GM19099 (cell line): ENCODE data around the gene SMARCAL1.

Experiments
- POLR2A ChIP-seq: IDR thresholded peaks from 3 replicates; pipeline ENCODE4 v1.6.1; 2011; ENCODE audit warnings: low read depth; ENCODE audit not compliant: insufficient read length; ENCODE audit errors: extremely low read depth

Gene SMARCAL1

GRCh38 chr2:216436383-216436782, 24.1 kb downstream of the SMARCAL1 start:
- no peak for TF ChIP-seq POLR2A

DNA sequence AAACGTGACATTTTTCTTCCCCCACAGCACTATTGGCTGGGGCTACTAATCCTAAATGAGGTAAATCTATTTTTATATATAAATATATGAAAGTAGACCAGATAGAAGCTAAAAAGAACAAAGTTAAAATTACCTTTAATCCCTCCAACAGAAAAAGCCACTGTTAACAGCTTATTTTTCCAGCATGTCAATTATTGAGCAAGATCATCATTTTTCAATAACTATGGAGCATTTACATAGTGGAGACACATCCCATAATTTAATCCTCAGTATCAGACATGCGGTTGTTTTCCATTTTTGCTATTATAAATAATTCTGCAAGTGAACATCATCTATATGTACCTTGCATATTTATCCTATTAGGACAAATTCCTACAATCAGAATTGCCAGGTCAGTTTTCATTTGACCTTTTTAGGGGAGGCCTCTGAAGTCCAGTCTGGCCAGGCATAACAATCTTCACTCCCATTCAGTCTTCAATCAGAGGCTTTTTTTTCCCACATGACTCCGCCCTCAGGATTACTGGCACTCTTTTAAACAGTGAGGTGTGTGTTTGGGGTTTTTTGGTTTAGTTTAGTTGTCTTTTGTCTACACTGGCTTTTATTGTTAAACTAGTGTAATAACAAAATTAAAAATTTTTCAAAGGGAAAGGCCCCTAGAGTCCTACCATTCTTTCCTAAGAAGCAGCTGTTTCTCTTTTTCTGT, 29.2 kb downstream of the SMARCAL1 start:
- no peak for TF ChIP-seq POLR2A

DNA sequence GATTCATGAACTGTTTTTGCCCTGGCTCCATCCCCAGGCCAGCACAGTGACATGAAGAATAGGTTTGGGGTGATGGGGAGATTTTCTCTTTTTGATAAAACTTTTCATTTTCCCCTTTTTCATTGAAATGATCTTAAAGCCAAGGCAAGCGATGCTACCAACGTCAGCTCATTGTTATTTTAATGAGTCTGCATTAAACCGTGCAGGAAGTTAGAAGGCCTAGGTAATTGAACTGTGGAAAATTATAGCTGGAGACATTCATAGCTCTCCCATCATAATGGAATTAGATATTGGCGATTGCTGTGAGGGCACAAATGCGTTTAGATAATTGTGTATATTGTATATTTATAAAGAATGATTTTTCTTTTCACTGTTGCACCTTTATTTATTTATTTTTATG, 33.2 kb downstream of the SMARCAL1 start:
- TF ChIP-seq POLR2A = no peak

DNA sequence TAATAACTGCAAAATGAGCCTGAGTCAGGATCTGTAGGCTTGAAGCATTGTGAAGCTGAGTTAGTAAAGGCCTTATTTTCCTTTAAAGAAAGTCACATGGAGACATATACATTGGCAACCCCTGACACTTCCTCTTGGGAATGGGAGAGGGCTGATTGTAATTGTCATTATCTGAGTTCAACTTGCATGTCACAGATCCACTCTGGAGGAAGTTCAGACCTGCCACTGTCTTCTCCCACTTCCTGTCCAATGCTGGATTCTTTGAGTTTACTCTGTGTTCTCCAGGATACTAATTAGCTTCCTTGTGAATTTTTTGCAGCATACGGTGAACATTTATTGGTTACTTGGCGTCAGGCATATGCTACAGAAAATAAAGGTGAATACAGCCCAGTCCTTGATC, 34.1 kb downstream of the SMARCAL1 start:
- no peak for TF ChIP-seq POLR2A

DNA sequence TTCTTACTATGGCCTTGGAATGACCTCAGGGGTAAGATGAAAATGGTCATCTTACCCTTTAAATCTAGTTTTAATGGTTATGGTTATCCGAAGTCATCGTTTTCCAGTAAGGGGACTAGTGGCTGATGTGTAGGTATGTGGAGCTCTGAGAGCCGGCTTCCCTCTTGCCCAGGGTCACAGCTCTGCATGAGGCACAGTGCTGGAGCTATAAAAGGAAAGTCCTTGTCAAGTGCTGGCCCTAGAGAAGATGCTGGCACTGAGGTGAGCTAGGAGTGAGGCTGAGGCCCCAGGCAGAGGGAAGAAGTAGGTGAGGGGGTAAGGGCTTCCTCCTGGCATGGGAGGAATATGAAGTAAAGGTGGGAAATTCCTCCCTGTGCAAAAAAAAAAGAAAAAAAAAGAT, 35.0 kb downstream of the SMARCAL1 start:
- no peak for TF ChIP-seq POLR2A

DNA sequence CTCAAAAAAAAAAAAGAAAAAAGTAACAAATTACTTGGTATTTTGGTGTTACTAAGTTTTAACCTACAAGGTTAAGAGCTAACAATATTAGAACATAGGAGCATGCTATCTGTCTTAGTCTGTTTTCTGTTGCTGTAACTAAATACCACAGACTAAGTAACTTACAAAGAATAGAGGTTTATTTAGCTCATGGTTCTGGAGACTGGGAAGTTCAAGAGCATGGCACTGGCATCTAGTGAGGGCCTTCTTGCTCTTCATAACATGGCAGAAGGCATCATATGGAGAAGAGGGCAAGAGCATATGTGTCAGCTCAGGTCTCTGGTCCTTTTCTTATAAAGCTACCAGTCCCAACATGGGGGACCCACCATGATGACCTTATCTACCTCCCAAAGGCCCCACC, 36.5 kb downstream of the SMARCAL1 start:
- TF ChIP-seq POLR2A = no peak

DNA sequence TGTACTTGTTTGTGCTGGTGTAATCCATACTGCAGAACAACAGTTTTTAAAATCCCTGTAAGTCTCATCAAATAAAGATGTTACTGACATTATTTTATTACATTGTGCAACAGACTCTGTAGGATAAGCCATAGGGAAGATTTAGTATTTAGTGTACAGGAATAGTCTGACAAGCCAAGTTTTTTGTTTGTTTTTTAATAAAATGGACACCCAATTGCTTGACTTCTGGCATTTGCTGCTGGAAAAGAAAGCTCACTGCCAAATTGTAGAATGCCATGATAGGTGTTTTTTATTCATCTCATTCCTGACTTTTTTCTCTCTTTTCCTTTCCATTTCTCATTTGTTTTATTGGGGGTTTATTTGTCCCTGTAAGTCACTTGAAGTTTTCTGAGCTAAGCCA, 38.1 kb downstream of the SMARCAL1 start:
- no peak for TF ChIP-seq POLR2A

DNA sequence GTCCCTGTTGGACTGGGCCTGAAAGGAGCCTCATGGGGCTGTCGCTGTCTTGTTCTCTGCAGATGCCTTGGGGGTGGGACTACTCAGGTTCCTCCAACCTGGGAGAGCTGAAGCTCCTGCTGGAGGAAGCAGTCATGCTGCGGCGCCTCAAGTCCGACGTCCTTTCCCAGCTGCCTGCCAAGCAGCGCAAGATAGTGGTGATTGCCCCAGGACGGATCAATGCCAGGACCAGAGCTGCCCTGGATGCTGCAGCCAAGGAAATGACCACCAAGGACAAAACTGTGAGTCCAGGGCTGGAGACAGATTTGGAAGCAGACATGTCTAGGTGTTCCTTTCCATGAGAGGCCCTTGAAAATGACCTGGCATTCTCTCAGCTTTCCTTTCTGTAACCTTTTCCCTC, 38.5 kb downstream of the SMARCAL1 start:
- no peak for TF ChIP-seq POLR2A

DNA sequence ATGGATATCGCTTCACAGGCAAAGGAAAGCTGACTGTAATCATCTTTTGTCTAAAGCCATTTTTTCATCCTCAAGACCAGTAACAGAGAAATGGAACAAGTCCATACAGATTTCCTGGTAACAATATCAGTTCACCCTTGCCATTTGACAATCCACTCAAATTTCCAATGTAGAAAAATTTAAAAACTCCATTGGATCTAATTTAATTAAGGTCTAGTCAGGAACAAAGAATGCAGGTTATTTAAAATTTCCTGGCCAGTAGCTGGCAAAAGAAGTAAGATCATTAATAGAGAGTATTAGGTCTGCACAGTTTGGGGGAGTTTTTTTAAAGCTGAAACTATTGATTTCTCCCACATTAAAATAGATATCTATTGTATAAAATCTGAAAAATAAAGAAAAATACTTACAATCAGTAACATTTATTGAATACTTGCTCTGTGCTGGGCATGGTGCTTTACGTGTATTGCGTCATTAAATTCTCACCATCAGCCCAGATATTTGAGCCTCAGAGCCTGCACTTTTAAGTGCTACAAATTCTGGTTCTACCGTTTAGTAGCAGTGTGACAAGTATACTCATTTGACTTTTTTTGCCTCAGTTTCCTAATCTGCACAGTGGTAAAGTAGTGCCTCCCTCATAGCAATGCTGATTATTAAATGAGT, 41.8 kb downstream of the SMARCAL1 start:
- no peak for TF ChIP-seq POLR2A

GRCh38 chr2:216463148-216463547, 50.9 kb downstream of the SMARCAL1 start:
- TF ChIP-seq POLR2A = no peak

DNA sequence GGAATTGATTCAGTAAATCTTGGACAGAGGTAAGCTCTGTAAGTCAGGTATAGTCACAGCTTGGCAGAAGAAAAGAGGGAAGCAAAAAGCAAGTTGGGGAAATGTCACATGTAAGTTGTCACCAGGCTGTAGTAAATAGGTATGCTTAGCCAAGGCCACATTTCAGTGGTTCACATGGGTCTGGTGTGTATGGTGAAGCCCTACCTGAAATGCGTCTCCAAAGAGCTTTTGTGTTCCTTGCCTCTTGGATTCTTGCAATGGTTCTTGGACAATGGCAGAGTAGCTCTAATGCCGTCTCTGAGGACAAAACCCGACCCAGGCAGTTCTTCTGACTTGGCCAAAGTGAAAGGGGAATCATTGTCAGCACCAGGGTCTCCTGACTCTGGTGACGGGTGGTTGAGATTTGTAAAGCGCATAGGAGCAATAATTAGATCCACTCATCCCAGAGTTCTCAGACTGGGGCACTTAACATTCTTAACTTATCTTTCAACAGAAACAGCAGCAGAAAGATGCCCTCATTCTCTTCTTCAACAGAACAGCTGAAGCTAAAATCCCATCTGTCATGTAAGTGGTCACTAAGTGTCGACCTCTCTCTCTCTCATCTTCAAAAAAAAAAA, 51.9 kb downstream of the SMARCAL1 start:
- TF ChIP-seq POLR2A = no peak

DNA sequence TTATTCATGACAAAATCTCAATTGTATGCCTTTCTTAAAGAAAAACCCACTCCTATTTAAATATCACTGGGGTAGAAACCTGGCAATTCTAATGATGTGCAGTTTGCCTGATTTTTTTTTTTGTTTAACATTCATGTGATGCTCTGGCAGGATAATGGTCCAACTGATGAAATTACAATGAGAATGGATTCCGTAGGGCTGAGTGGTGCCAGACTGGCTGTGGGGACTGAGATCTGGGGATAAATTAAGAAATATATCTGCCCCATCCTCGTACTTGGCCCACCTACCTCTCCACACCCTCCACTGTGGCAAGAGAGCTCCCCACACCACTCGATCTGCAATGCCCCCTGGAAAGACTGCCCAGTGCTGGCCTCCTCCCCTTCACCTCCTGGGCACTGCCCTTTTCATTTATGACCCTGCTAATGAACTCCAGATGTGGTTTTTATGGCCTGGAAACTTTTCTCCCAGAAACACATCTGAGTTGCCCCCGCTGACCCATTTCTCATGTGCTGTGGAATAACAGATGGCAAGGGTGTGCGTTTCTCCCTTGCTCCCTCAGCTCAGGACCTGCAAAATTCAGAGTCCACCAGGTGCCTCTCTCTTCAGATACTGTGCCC, 53.4 kb downstream of the SMARCAL1 start:
- no peak for TF ChIP-seq POLR2A

- no peak for TF ChIP-seq POLR2A
Observed at GRCh38 chr2:216467845-216468244, 55.6 kb downstream of the SMARCAL1 start.

DNA sequence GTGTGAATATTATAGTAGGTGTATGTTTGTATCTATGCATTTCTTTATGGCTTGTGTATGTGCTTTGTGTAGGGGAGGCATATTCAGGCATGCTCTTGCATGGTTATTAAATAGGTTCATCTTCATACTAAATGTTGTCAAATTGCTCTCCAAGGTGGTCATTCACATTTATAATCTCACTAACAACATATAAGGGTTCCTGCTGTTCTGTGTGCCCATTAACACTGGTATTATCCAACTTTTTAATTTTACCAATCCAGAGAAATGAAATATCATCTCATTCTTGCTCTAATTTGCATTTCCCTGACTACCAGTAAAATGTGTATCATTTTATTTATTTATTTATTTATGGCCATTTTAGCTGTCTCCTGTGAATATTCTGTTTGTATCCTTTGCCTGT, 57.4 kb downstream of the SMARCAL1 start:
- TF ChIP-seq POLR2A = no peak

DNA sequence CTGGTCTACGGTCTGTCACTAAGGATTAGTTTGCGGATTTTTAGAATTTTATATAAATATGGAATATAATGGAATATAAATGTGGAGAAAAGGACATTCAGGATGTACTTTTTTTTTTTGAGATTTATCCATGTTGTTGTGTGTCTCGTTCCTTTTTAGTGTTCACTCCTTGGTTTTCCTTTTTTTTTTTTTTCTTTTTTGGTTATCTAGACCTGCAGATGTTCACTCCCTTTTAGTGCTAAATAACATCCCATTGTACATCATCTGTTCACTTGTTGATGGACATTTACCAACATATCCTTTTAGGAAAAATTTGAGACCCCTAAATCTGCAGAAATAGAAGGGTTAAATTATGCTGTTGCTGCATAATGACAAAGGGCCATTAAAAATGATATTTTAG, 60.9 kb downstream of the SMARCAL1 start:
- no peak for TF ChIP-seq POLR2A
